NCI-H146 treated with DMSO at 0.1 percent for 48 hours (cell line): ENCODE measurements around the gene AGO1.
"Not testable (repeated sequence)": the region's sequence is repeated elsewhere in the genome, so short reads cannot be mapped to it uniquely, and the experiment has no call there.

Experiments
- DNase-seq: peaks from one replicate; lab custom pipeline; 2025; ENCODE audit not compliant: unreplicated experiment; lab: John Stamatoyannopoulos, UW

The AGO1 gene

DNA sequence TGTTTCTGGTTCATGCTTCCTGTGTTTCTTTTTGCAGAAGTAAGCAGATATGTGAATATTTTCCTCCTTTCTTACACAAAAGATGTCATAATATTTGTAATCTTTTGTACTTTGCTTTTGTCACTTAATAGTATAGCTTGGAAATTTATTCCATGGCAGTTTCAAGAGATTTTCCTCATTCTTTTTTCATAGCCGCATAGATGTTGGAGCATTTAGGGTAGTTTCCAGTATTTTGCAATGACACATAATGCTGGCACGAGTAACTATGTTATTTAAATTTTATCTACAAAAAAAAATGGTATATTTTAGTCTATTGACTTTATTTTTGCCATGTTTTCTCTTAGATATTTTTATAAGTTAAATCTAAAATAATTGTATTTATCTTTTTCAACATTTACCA is 88.6 kb downstream of the AGO1 start:
- DNase-seq = no peak

DNA sequence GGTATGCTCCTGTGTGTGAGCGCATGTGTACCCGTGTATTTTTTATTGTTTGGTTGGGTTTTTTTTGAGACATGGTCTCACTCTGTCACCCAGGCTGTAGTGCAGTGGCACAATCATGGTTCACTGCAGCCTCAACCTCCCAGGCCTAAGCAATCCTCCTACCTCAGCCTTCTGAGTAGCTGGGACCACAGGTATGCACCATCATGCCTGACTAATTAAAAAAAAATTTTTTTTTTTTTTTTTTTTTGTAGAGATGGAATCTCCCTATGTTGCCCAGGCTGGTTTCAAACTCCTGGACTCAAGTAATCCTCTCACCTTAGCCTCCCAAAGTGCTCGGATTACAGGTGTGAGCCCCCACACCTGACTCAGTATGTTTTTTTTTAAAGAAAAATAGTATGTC is 89.6 kb downstream of the AGO1 start:
- DNase-seq = not testable (repeated sequence)

DNA sequence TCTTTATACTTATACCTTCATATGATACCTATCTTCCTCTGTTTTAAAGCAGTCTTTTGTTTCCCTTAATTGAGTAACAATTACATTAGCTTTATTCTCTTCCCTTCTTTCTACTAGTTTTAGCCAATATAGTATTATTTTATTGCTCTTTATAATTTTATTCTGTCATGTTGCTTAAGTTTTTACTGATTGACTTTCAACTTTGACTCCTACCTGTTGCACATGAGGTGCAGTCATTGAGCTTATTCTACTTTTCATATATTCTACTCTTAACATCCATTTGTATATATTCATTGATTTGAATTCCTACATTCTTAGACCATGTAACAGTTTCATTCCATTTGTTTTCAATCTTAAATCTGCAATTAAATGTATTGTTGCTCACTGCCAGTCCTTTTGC is 97.1 kb downstream of the AGO1 start:
- no peak for DNase-seq
